ENCODE results near the gene ZSCAN18.

The ZSCAN18 gene

GRCh38 chr19:58044886-58045285 is 53.1 kb downstream of the ZSCAN18 start:
- DNase-seq (ENCODE audit: low read depth in 2 of 2, low spot score in 1 of 2), result no peak

GRCh38 chr19:58044391-58044790 is 53.6 kb downstream of the ZSCAN18 start:
- no peak for DNase-seq (ENCODE audit: low read depth in 2 of 2, low spot score in 1 of 2)

GRCh38 chr19:58042495-58043340 is 55.3 kb downstream of the ZSCAN18 start:
- no peak for DNase-seq (ENCODE audit: low read depth in 2 of 2, low spot score in 1 of 2)

GRCh38 chr19:58040751-58041525 is 57.1 kb downstream of the ZSCAN18 start:
- DNase-seq (ENCODE audit: low read depth in 2 of 2, low spot score in 1 of 2), result no peak

GRCh38 chr19:58038688-58039204 is 59.3 kb downstream of the ZSCAN18 start:
- DNase-seq (ENCODE audit: low read depth in 2 of 2, low spot score in 1 of 2), result no peak

GRCh38 chr19:58037927-58038687 is 59.9 kb downstream of the ZSCAN18 start:
- no peak for DNase-seq (ENCODE audit: low read depth in 2 of 2, low spot score in 1 of 2)

GRCh38 chr19:58035863-58036262 is 62.2 kb downstream of the ZSCAN18 start:
- DNase-seq (ENCODE audit: low read depth in 2 of 2, low spot score in 1 of 2), result no peak

GRCh38 chr19:58034477-58034793 is 63.6 kb downstream of the ZSCAN18 start:
- no peak for DNase-seq (ENCODE audit: low read depth in 2 of 2, low spot score in 1 of 2)

All from stimulated activated CD8-positive, alpha-beta memory T cell treated with anti-CD3 and anti-CD28 coated beads, Interleukin-4, amount 100 ng/mL, for 1 hour (primary cell).